HepG2 (cell line): Measurements from ENCODE around the gene PRR15L. TPM values are rescaled to one million over a fixed set of nuclear protein-coding genes. Genes with fewer than 3 reads are reported as not detected.

Source experiments
- FOXA3 ChIP-seq: IDR thresholded peaks from 2 replicates; pipeline ENCODE4 v1.6.1; 2016; ENCODE audit warnings: missing genetic modification reagents, missing compliant biosample characterization
- GATAD1 ChIP-seq: IDR thresholded peaks from 2 replicates; pipeline ENCODE4 v1.6.1; 2016; ENCODE audit warnings: missing genetic modification reagents, missing compliant biosample characterization
- MTA1 ChIP-seq: sonication (generic); formaldehyde crosslinking; IDR thresholded peaks from 2 replicates; pipeline ENCODE4 v1.4.0; 2020; ENCODE audit warnings: missing genetic modification reagents, mild to moderate bottlenecking, borderline replicate concordance
- MTF1 ChIP-seq: sonication (generic); formaldehyde crosslinking; IDR thresholded peaks from 2 replicates; pipeline ENCODE4 v1.5.0; 2020; ENCODE audit warnings: missing genetic modification reagents
- MYNN ChIP-seq: sonication (generic); formaldehyde crosslinking; IDR thresholded peaks from 2 replicates; pipeline ENCODE4 v1.4.0; 2020; ENCODE audit warnings: mild to moderate bottlenecking, low read depth, missing genetic modification reagents
- PATZ1 ChIP-seq: sonication (generic); formaldehyde crosslinking; IDR thresholded peaks from 2 replicates; pipeline ENCODE4 v1.4.0; 2020; ENCODE audit warnings: missing genetic modification reagents
- RBFOX2 ChIP-seq: fragments of 200-400 bp; formaldehyde crosslinking; IDR thresholded peaks from 2 replicates; pipeline ENCODE4 v1.6.1; 2017; ENCODE audit warnings: low read depth, mild to moderate bottlenecking, low read length
- REXO4 ChIP-seq: sonication (generic); formaldehyde crosslinking; IDR thresholded peaks from 2 replicates; pipeline ENCODE4 v1.8.0; 2022; ENCODE audit warnings: missing genetic modification reagents, mild to moderate bottlenecking, borderline replicate concordance
- RFX5 ChIP-seq: IDR thresholded peaks from 2 replicates; pipeline ENCODE4 v1.6.1; 2011; ENCODE audit warnings: low read depth, low read length, improper control_type of control experiment
- SALL2 ChIP-seq: sonication (generic); formaldehyde crosslinking; IDR thresholded peaks from 2 replicates; pipeline ENCODE4 v1.8.1; 2023; ENCODE audit warnings: mild to moderate bottlenecking, missing genetic modification reagents, inconsistent platforms
- STAT5B ChIP-seq: sonication (generic); formaldehyde crosslinking; IDR thresholded peaks from 2 replicates; pipeline ENCODE4 v1.4.0; 2020; ENCODE audit warnings: missing genetic modification reagents
- TCF7L2 ChIP-seq: IDR thresholded peaks from 2 replicates; pipeline ENCODE4 v1.6.1; 2011; ENCODE audit warnings: mild to moderate bottlenecking, low read depth, low read length, moderate library complexity
- TP53 ChIP-seq: sonication (generic); formaldehyde crosslinking; conservative IDR thresholded peaks from 2 replicates; pipeline ENCODE4 v1.4.0; 2020; ENCODE audit warnings: missing genetic modification reagents
- YEATS2 ChIP-seq: sonication (generic); formaldehyde crosslinking; IDR thresholded peaks from 2 replicates; pipeline ENCODE4 v1.4.0; 2020; ENCODE audit warnings: missing genetic modification reagents, borderline replicate concordance
- ZFP91 ChIP-seq: sonication (generic); formaldehyde crosslinking; IDR thresholded peaks from 2 replicates; pipeline ENCODE4 v1.9.0; 2022; ENCODE audit warnings: missing genetic modification reagents, mild to moderate bottlenecking, borderline replicate concordance
- ZNF331 ChIP-seq: sonication (generic); formaldehyde crosslinking; IDR thresholded peaks from 2 replicates; pipeline ENCODE4 v1.4.0; 2020; ENCODE audit warnings: missing genetic modification reagents
- ZNF430 ChIP-seq: sonication (generic); formaldehyde crosslinking; IDR thresholded peaks from 2 replicates; pipeline ENCODE4 v1.9.0; 2021; ENCODE audit warnings: mild to moderate bottlenecking, missing genetic modification reagents
- polyA plus RNA-seq, 8 experiments: library from polyadenylated mRNA; depleted of rRNA in 3 of 8; stranded (reverse) in 7 of 8; unstranded in 1 of 8; fragments of >200 nt; fragmentation: Illumina TruSeq in 4 of 8; extraction: Trizol in 4 of 8; gene quantifications; 2 replicates each; pipeline versions ENCODE4 v1.2.1 to v1.2.3, GENCODE V29; 2011 to 2016; ENCODE audit warnings: low read depth in 4 of 8, missing spikeins in 1 of 8, mixed read lengths in 1 of 8; ENCODE audit not compliant: insufficient read depth in 1 of 8
- total RNA-seq, 5 experiments: library from RNA; depleted of rRNA; stranded (reverse); fragments of >200 nt; fragmentation: Illumina TruSeq; extraction: Trizol; gene quantifications; 2 replicates each; pipeline ENCODE4 v1.2.3, GENCODE V29; 2016; ENCODE audit warnings: low read depth in 1 of 5
- TF ChIP-seq, protein P1 (sequence below): sonication (generic); formaldehyde crosslinking; IDR thresholded peaks from 2 replicates; pipeline ENCODE4 v1.4.0; 2020; ENCODE audit warnings: mild to moderate bottlenecking, missing genetic modification reagents
- TF ChIP-seq, protein P2 (sequence below): sonication (generic); formaldehyde crosslinking; IDR thresholded peaks from 2 replicates; pipeline ENCODE4 v1.5.1; 2020; ENCODE audit warnings: missing genetic modification reagents, mild to moderate bottlenecking, borderline replicate concordance

Gene PRR15L
- total and polyA plus RNA-seq, 2 of the 13 experiments (the other 11 are each of a cell fraction or from before 2014, with no cell fraction given) = 0.44 to 2.0 TPM

DNA sequence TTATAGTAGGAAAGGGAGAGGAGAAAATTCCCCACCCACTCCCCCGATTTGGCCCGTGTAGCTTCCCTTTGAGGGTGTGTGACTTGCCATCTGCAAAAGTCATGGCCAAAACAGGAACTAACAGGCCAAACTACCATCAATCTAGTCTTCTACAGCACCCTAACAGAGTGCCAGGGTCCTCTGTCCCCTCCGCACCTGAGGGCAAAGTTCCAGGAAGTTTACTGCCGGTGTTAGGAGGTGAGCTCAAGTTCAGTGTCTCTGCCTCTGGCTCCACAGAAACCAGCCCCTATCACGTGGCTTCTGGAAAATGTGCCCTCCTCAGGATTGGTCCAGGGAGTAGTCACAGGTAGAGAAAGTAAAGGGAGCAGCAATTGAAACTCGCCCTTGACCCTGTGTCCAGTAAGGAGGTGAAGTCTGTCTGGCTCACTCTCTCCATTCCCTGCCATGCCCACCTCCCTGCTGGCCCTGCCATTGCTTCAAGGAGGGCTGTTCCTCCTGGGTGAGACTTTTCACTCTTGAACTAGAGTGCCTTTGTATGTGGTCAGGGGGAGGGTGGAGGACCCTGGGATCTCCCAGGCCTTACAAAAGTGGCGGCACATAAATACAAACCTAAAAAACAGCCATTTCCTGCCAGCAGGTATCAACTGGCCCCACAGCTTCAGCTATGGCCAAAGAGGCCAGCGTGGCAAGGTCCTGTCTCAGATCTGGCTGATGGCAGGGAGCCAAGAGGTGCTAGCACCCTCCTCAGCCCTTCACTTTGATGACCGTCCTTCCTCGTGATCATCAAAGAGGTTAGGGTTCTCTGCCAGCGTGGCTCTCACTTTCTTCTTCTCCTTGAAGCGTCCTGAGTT, 5.3 kb downstream of the PRR15L start (continued):
- peak; percentile 28; the same call in 1 of the 2 replicates for TF ChIP-seq ZFP91 (CRISPR knock-in tag)
- TF ChIP-seq PATZ1 (CRISPR knock-in tag) = no peak
- TF ChIP-seq ZNF331 (CRISPR knock-in tag) = peak; percentile 73
- TF ChIP-seq RBFOX2 = no peak
- peak; percentile 58; the same call in 1 of the 2 replicates for TF ChIP-seq MTA1
- no peak for TF ChIP-seq TP53 (CRISPR knock-in tag)
- TF ChIP-seq STAT5B (CRISPR knock-in tag) = no peak
- TF ChIP-seq, protein P1, sequence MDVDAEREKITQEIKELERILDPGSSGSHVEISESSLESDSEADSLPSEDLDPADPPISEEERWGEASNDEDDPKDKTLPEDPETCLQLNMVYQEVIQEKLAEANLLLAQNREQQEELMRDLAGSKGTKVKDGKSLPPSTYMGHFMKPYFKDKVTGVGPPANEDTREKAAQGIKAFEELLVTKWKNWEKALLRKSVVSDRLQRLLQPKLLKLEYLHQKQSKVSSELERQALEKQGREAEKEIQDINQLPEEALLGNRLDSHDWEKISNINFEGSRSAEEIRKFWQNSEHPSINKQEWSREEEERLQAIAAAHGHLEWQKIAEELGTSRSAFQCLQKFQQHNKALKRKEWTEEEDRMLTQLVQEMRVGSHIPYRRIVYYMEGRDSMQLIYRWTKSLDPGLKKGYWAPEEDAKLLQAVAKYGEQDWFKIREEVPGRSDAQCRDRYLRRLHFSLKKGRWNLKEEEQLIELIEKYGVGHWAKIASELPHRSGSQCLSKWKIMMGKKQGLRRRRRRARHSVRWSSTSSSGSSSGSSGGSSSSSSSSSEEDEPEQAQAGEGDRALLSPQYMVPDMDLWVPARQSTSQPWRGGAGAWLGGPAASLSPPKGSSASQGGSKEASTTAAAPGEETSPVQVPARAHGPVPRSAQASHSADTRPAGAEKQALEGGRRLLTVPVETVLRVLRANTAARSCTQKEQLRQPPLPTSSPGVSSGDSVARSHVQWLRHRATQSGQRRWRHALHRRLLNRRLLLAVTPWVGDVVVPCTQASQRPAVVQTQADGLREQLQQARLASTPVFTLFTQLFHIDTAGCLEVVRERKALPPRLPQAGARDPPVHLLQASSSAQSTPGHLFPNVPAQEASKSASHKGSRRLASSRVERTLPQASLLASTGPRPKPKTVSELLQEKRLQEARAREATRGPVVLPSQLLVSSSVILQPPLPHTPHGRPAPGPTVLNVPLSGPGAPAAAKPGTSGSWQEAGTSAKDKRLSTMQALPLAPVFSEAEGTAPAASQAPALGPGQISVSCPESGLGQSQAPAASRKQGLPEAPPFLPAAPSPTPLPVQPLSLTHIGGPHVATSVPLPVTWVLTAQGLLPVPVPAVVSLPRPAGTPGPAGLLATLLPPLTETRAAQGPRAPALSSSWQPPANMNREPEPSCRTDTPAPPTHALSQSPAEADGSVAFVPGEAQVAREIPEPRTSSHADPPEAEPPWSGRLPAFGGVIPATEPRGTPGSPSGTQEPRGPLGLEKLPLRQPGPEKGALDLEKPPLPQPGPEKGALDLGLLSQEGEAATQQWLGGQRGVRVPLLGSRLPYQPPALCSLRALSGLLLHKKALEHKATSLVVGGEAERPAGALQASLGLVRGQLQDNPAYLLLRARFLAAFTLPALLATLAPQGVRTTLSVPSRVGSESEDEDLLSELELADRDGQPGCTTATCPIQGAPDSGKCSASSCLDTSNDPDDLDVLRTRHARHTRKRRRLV = no peak
- TF ChIP-seq FOXA3 (CRISPR knock-in tag) = peak; percentile 65
- TF ChIP-seq ZNF430 (CRISPR knock-in tag) = no peak
- no peak for TF ChIP-seq GATAD1 (CRISPR knock-in tag)
- no peak for TF ChIP-seq MTF1 (CRISPR knock-in tag)
- no peak for TF ChIP-seq SALL2 (CRISPR knock-in tag)
- no peak for TF ChIP-seq REXO4 (CRISPR knock-in tag)
- TF ChIP-seq, protein P2, sequence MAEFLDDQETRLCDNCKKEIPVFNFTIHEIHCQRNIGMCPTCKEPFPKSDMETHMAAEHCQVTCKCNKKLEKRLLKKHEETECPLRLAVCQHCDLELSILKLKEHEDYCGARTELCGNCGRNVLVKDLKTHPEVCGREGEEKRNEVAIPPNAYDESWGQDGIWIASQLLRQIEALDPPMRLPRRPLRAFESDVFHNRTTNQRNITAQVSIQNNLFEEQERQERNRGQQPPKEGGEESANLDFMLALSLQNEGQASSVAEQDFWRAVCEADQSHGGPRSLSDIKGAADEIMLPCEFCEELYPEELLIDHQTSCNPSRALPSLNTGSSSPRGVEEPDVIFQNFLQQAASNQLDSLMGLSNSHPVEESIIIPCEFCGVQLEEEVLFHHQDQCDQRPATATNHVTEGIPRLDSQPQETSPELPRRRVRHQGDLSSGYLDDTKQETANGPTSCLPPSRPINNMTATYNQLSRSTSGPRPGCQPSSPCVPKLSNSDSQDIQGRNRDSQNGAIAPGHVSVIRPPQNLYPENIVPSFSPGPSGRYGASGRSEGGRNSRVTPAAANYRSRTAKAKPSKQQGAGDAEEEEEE = 0 out of 2 replicates have a peak, but pooled peaks have one; percentile 47
- TF ChIP-seq MYNN (CRISPR knock-in tag) = no peak
- TF ChIP-seq YEATS2 = peak; percentile 63; the same call in 1 of the 2 replicates
- no peak for TF ChIP-seq TCF7L2
- TF ChIP-seq RFX5 = no peak
